HG02759 (cell line): ENCODE data around the gene TPSG1.

Source experiments
- ATAC-seq: cut with Tn5 transposase; IDR thresholded peaks from one replicate; pipeline ENCODE4 v1.9.1; 2021; ENCODE audit warnings: mild to moderate bottlenecking, moderate library complexity; ENCODE audit not compliant: unreplicated experiment

The TPSG1 gene

DNA sequence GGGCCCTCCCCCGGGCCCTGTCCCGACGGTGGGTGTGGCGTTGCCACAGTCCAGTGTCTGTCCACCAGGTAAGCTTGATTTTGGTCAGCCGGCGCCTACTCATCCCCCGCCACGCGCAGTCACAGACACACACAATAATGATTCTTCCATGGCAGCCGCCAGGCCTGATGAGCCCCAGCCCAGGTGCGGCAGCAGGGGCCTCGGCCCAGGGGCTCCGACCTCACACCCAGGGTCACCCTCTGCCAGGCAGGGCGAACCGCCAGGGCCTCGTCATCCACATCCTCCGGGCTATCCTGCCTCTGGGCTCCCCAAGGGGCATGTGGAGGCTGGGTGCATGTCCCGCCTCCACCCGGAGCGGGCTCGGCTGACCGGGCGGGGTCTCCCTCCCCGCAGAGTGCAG lies 7.5 kb downstream of the TPSG1 start:
- ATAC-seq, result no peak

DNA sequence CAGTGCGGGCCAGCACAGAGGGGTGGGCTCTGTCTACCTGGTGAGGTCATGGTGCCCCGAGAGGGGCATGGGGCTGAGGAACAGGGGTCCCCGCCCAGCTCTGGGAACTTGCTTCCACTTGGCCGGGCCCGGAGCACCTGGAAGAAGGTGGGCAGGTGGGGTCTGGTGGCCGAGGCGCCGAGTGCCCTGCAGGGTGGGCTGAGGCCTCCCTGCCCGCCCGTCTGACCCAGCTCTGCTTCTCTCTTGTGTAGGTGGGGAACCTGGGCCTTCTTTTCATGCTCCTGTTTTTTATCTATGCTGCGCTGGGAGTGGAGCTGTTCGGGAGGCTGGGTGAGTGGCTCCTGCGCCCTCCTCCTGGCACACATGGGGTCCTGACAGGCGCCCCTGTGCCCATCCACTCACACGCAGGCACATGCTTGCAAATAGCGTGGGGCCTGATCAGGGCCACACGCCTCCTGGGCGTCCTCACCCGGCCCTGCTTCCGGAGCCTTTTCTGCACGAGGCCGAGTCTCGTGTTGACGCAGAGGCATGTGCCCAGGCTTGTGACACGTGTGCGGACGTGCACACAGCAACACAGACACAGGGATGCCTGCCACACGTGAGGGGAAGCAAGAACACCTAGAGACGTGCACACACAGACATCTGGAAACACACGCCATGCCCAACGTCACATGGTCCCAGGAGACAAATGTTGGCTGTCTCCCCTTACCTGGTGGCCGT lies 8.2 kb downstream of the TPSG1 start:
- ATAC-seq, result no peak

DNA sequence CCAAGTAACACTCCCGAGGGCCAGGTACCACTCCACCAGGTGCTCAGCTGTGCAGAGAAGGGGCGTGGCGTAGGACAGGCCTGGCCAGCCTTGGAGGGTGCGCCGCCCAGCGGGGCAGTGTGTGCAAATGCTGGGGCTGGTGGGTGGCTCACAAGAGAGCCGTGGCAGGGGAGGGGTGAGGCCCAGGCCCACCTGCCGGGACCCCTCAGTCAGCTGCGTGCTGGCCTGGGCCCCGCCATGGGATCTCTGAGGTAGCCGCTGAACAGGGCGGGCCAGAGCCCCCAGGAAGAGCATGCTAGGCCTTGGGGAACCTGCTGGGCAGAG lies 8.8 kb downstream of the TPSG1 start:
- ATAC-seq, result no peak

DNA sequence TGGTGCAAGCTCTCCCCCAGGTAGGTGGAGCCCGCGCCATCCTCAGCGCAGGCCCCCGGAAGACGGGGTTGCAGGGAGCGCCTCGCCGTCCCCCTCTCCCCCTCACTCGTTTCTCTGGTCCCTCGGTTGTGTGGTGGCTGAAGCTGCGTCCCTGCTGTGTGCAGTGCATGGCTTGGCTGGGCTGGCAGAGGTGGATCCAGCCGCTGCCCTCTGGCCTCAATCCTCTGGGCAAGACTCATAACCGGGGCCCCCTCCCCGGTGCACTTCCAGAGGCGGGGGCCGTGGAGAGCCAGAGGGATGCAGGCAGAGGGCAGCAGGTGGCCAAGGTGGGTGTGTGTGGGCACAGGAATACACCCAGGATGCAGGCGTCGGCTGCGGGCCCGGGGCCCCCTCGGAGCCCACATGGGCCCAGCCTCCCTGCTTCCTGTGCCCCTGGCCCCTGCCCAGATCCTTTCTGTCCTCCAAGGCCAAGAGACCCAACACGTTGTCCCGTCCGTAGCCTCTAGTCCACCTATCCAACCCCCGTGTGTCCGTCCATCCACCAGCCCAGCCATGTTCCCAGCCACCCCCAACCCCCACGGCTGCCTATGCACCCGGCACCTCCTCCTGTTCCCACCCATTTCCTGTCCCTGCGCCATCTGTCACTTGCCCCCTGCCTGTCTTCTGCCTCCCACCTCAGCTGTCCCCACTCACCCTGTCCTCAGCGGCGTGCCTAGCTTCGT lies 9.3 kb downstream of the TPSG1 start:
- ATAC-seq, result no peak

DNA sequence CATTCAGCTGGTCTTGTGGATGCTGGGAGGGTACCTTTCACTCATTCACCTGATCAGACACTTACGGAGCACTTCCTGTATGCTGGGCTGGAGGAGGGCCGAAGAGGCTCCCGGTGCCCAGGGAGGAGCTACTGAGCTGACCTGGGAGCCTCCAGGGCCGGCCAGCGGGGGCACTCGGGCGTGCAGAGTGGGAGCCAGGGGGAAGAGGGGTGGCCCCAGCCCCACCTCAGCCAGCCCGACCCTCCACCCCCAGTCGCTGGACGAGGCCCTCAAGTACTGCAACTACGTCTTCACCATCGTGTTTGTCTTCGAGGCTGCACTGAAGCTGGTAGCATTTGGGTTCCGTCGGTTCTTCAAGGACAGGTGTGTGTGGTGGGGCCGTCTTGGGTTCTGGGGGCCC lies 10.3 kb downstream of the TPSG1 start:
- ATAC-seq, result no peak

DNA sequence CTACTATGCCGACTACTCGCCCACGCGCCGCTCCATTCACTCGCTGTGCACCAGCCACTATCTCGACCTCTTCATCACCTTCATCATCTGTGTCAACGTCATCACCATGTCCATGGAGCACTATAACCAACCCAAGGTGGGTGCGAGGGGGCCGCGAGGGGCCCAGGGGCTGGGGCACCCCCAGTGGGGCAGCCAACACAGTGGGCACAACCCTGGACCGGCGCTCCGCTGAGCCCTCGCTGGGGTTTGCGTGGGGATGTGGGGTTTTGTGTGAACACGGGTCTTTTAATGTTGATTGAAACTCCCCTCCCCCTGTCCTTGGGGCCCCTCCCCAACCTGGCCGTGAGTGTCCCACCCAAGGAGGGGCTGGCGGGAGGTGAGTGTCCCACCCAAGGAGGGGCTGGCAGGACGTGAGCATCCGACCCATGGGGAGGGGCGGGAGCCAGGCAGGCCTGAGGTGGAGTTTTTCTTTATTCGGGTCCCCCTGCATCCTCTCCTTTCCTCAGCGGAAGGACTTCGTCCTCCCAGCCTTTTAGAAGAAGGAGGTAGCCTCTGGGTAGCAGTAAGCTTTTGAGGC lies 11.2 kb downstream of the TPSG1 start:
- ATAC-seq, result no peak

DNA sequence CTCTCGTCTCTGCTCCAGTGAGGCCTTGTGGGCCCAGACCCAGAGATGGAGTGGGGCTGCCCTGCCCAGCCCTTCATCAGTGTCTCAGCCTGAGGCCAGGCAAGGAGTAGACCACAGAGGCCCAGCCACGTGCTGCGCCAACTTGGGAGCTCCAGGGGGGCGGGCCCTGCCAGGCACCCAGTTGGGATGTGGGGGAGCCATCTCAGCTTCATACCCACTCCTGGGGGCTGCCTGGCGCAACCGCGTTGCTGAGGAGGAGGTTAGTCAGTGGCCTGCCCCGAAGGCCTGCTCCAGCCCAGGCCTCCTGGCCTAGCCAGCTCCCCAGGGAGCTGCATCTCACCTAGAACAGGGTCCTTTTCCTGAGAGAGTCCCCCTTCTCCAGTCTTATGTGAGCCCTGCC lies 11.8 kb downstream of the TPSG1 start:
- ATAC-seq, result no peak

DNA sequence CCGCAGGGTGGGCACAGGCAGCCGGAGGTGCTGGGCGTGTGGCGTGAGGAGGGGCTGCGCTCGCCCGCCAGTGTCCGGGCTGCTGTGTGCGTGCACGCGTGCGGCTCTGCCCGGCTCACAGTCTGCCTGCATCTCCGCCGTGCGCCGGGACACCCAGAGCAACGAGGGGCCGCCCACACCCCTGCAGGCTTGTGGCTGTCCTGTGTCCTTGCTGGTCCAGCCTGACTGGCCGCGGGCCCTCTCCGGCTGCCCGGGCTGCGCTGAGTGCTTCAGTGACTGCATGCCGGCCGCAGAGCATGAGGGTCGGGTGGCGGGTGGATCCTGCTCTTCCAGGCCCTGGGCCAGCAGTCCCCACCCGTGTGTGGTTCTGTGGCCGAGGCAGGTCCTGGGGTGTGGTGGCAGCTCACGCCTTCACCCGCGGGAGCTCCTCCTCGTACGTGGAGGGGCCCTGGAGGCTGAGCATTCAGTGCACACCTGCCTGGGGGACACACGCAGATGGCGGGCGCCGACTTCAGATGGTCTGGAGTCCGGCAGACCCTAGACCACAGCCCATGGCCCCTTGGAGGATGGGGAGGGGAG lies 12.4 kb downstream of the TPSG1 start:
- ATAC-seq, result no peak

DNA sequence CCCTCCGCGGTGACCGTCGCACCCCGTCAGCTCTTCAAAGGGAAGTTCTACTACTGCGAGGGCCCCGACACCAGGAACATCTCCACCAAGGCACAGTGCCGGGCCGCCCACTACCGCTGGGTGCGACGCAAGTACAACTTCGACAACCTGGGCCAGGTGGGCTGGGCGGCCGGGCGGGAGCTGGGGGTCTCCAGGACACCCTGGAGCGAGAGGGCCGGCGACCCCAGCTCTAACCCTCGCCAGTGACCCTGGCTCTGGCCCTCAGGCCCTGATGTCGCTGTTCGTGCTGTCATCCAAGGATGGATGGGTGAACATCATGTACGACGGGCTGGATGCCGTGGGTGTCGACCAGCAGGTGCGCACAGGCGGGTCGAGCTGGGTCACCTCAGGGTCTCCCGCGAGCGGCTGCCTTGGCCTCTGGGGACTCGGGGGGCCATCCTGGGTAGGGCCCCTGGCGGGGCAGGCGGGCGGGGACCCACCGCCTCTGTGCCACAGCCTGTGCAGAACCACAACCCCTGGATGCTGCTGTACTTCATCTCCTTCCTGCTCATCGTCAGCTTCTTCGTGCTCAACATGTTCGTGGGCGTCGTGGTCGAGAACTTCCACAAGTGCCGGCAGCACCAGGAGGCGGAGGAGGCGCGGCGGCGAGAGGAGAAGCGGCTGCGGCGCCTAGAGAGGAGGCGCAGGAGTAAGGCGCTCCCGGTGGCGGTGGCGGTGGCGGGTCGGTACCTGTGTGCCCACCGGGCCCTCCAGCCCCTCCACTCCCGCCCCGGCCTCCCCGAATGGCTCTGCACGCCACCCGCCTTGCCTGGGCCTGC lies 13.4 kb downstream of the TPSG1 start:
- ATAC-seq, result no peak

DNA sequence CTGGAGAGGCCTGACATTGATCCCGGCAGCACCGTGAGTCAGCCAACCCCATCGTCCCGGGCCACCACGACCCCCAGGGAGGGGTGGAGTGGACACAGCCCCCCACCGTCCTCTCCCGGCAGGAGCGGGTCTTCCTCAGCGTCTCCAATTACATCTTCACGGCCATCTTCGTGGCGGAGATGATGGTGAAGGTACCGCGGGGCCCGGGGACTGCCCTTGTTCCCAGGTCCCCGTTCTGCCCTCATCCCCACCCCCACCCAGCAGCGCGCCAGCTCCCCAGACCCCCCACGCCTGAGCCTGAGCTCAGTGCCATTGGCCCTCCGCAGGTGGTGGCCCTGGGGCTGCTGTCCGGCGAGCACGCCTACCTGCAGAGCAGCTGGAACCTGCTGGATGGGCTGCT lies 14.6 kb downstream of the TPSG1 start:
- ATAC-seq, result no peak

DNA sequence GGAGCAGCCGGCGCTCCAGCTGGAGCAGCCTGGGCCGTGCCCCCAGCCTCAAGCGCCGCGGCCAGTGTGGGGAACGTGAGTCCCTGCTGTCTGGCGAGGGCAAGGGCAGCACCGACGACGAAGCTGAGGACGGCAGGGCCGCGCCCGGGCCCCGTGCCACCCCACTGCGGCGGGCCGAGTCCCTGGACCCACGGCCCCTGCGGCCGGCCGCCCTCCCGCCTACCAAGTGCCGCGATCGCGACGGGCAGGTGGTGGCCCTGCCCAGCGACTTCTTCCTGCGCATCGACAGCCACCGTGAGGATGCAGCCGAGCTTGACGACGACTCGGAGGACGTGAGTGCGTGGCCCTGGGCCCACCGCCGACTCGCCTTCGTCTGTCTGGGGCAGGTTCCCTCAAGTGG lies 16.0 kb downstream of the TPSG1 start:
- no peak for ATAC-seq

DNA sequence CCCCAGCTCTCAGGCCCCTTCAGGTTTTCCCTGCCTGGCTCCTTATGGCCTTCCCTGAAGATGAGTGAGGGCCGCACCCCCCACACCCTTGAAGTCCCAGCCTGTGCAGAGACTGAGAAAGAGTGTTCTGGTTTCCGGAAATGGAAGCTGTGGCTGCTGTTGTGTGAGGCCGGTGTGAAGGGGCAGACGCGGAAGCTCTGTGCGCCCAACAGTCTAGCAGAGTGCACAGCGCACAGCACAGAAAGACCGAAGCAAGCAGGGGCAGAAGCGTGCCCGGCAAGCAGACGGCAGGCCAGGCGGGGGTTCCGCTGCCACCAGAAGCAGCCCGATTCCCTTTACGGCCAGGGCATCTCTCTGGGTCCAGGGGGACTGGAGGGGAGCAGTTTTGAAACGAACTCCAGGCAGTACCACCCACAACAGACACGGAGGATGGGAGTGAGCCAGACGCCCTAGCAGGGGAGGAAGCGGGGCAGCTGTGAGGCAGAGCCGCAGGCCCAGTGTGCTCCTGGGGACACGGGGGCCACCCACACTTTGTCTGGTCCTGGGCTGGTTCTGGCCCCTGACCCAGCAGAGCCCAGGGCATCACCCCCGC lies 16.7 kb downstream of the TPSG1 start:
- no peak for ATAC-seq

DNA sequence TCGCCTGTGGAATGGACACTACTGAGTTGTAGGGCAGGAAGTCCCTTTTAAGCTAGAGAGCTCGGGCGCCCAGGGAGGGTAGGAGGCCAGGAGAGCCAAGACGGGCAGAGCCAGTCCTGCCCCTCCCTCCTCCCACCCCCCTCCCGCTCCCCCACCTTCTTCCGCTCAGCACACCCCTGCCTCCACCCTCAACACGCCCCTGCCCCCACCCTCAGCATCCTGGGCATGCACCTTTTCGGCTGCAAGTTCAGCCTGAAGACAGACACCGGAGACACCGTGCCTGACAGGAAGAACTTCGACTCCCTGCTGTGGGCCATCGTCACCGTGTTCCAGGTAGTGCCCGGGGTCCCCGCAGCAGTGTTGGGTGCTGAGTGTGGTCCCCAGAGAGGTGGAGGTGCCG lies 18.3 kb downstream of the TPSG1 start:
- no peak for ATAC-seq

DNA sequence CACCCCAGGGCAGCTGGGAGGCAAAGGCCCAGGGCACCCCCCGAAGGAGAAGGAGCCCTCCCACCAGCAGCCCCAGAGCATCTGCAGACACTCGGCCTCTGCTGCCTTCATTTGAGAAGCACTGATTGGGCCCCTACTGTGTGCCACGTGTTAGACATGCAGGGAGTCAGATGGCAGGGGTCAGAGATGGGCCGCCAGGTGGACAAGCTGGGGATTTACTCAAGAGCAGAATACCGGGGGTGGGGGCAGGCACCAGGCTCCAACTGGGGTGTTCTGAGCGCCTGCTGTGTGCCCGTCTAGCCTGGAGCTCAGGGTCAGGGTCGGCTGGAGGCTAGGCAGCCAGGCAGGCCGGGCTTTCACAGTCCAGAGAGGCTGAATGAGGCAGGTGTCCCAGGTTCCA lies 18.7 kb downstream of the TPSG1 start:
- ATAC-seq, result no peak

DNA sequence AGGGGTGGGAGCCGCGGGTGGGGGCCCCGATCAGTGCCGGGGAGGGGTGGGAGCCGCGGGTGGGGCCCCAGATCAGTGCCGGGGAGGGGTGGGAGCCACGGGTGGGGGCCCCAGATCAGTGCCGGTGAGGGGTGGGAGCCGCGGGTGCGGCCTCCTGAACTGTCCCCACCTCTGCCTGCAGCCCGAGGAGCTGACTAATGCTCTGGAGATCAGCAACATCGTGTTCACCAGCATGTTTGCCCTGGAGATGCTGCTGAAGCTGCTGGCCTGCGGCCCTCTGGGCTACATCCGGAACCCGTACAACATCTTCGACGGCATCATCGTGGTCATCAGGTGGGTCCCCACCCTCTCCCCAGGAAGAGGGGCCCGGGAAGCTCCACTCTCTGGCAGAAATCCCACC lies 20.1 kb downstream of the TPSG1 start:
- no peak for ATAC-seq

DNA sequence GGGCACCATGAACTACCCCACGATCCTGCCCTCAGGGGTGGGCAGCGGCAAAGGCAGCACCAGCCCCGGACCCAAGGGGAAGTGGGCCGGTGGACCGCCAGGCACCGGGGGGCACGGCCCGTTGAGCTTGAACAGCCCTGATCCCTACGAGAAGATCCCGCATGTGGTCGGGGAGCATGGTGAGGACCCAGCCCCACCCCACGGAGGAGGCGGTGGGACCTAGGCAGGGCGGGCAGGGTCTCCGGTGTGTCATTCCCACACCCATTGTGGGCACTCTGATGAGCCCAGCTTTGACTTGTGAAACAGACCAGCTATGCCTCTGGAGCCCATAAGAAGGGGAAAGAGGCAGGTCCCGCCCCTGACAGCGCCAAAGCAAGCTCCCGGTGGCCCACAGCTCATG lies 22.8 kb downstream of the TPSG1 start:
- ATAC-seq, result no peak

DNA sequence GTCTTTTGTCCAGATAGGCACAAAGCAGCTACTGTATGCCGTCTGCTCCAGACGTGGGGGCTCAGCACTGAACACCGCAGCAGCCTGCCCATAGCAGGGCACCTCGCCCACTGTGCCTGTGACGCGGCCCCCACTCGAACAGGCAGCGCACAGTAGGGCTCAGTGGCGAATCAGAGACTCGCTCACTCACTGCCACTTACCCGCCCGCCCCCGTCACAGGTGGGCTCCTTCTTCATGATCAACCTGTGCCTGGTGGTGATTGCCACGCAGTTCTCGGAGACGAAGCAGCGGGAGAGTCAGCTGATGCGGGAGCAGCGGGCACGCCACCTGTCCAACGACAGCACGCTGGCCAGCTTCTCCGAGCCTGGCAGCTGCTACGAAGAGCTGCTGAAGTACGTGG lies 23.6 kb downstream of the TPSG1 start:
- ATAC-seq, result no peak

DNA sequence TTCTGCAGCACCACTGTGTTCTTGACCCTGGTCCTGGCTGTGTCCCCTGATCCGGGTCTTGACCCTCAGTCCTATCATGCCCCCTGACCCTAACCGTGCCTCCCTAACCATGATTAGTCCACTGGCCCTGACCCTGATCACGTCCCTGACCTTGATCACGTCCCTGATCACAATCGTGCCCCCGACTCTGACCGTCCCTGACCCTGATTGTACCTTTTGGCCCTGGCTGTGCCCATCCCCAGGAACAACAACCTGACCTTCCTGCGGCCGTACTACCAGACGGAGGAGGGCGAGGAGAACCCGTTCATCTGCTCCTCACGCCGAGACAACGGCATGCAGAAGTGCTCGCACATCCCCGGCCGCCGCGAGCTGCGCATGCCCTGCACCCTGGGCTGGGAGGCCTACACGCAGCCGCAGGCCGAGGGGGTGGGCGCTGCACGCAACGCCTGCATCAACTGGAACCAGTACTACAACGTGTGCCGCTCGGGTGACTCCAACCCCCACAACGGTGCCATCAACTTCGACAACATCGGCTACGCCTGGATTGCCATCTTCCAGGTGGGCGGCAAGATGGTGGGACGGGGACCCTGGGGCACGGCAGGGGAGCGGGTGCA lies 24.9 kb downstream of the TPSG1 start:
- no peak for ATAC-seq

DNA sequence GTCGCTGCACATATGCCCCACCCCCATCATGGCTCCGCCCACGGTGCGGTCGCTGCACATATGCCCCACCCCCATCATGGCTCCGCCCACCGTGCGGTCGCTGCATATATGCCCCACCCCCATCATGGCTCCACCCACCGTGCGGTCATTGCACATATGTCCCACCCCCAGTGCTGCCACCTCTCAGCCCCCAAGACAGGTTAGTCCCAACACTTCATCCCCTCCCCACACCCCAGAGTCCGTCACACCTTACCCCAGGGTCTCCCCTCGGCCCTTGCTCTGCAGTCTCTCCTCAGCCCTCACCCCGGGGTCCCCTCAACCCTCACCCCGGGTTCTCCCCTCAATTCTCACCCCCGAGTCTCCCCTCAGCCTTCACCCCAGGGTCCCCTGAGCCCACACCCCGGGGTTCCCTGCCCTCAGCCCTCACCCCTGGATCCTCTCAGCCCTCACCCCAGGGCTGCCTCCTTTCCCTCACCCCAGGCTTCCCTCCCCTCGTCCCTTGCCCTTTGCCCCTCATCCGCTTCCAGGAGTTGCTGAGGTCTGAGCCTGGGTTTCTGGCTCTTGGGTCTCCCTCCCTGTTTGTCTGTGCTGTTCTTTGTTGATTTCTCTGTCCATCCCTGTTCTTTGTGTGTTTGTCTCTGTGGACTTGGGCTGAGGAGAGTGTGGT lies 25.6 kb downstream of the TPSG1 start:
- no peak for ATAC-seq
